Measurements from ENCODE around the gene TENT4A.

DNA sequence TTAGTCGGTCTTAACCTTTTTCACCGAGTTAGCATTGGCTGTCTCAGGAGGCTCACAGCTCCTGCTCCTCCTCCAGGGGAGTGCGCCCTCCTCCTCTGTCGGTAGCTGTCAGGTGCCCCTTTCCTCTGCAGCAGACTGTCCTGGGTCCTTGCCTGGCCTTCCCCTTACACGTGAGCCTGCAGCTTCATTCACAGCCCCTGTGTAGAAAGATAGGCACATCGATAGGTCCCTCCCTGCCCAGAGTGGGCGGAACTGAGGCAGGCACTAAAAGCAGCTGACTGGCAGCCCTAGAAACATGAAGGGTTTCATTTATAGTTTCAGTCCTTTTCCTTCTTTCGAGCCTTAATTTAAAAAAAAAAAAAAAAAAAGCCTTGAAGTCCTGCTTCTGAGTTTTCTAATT lies 17.2 kb downstream of the TENT4A start:
- TF ChIP-seq, protein P1, sequence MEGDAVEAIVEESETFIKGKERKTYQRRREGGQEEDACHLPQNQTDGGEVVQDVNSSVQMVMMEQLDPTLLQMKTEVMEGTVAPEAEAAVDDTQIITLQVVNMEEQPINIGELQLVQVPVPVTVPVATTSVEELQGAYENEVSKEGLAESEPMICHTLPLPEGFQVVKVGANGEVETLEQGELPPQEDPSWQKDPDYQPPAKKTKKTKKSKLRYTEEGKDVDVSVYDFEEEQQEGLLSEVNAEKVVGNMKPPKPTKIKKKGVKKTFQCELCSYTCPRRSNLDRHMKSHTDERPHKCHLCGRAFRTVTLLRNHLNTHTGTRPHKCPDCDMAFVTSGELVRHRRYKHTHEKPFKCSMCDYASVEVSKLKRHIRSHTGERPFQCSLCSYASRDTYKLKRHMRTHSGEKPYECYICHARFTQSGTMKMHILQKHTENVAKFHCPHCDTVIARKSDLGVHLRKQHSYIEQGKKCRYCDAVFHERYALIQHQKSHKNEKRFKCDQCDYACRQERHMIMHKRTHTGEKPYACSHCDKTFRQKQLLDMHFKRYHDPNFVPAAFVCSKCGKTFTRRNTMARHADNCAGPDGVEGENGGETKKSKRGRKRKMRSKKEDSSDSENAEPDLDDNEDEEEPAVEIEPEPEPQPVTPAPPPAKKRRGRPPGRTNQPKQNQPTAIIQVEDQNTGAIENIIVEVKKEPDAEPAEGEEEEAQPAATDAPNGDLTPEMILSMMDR (IDR thresholded peaks at IDR 0.05; ENCODE audit: borderline replicate concordance, extremely low read depth, low read length, poor library complexity, severe bottlenecking) = no peak
- TF ChIP-seq EZH2 (IDR thresholded peaks at IDR 0.05; ENCODE audit: borderline replicate concordance, low read depth, low read length, severe bottlenecking) = no peak

Measured in DND-41 (cell line).